Amniotic epithelial cell (primary cell): ENCODE results near the gene HAGH.
A peak's percentile ranks its signal among the peaks of the same experiment; 100 is the strongest.

Experiments
- DNase-seq: peaks from one replicate; pipeline ENCODE4 v3.0.0-alpha.2; 2010; ENCODE audit warnings: low read depth

HAGH gene

GRCh38 chr16:1773703-1774447 lies 52.8 kb downstream of the HAGH start:
- DNase-seq, result peak; percentile 63

- DNase-seq, result peak; percentile 77
Observed at GRCh38 chr16:1772908-1773702, 53.5 kb downstream of the HAGH start, which contains the start of gene MRPS34. Gene MRPS34 (minus strand): TSS chr16:1773134. CDS start chr16:1773119, 15 bp downstream.

- DNase-seq, result peak; percentile 32
Observed at GRCh38 chr16:1772362-1772907, 54.2 kb downstream of the HAGH start, which contains the start of gene EME2. Gene EME2 (plus strand): TSS chr16:1772810. CDS start chr16:1773228, 418 bp downstream.

- no peak for DNase-seq
Observed at GRCh38 chr16:1771864-1772361, 54.7 kb downstream of the HAGH start.

GRCh38 chr16:1771188-1771863 lies 55.3 kb downstream of the HAGH start, which contains the start of gene NME3:
Gene NME3 (minus strand): TSS chr16:1771543. CDS start chr16:1771534, 9 bp downstream.
- DNase-seq, result peak; percentile 64

- DNase-seq, result peak; percentile 62
Observed at GRCh38 chr16:1770328-1771187, 56.1 kb downstream of the HAGH start.

- DNase-seq, result no peak
Observed at GRCh38 chr16:1769402-1770300, 57.0 kb downstream of the HAGH start.

- no peak for DNase-seq
Observed at GRCh38 chr16:1768767-1769401, 57.7 kb downstream of the HAGH start.

GRCh38 chr16:1768061-1768766 lies 58.4 kb downstream of the HAGH start:
- no peak for DNase-seq

- no peak for DNase-seq
Observed at GRCh38 chr16:1767116-1767994, 59.3 kb downstream of the HAGH start.

GRCh38 chr16:1766701-1767100 lies 59.9 kb downstream of the HAGH start:
- DNase-seq, result no peak

- DNase-seq, result no peak
Observed at GRCh38 chr16:1766231-1766630, 60.4 kb downstream of the HAGH start.

GRCh38 chr16:1765826-1766225 lies 60.8 kb downstream of the HAGH start:
- DNase-seq, result no peak

GRCh38 chr16:1764971-1765370 lies 61.7 kb downstream of the HAGH start:
- no peak for DNase-seq

GRCh38 chr16:1763521-1764511 lies 62.8 kb downstream of the HAGH start:
- peak; percentile 47 for DNase-seq

- no peak for DNase-seq
Observed at GRCh38 chr16:1762879-1763520, 63.6 kb downstream of the HAGH start.
